Esophagus squamous epithelium (tissue), 5 donors: Measurements from ENCODE around the gene LDLRAD3. TPM values are rescaled to one million over a fixed set of nuclear protein-coding genes. Genes with fewer than 3 reads are reported as not detected.

Experiments used
- DNase-seq: peaks from one replicate; lab custom pipeline; 2025; lab: John Stamatoyannopoulos, UW
- H3K27ac ChIP-seq, 4 donors: fragments of 200-600 bp; sonication (generic); one replicate each; pipeline ENCODE4 v1.5.1; 2016 to 2019; ENCODE audit warnings: mild to moderate bottlenecking in 1 of 4
- H3K27me3 ChIP-seq, 4 donors: fragments of 200-600 bp; sonication (generic); 1 replicate in 3 of 4; 2 replicates in 1 of 4; pipeline versions ENCODE4 v1.5.1 to v1.6.0; 2017 to 2021; ENCODE audit warnings: antibody characterized with exemption in 1 of 4
- H3K36me3 ChIP-seq, 3 donors: fragments of 200-600 bp; sonication (generic); one replicate each; pipeline ENCODE4 v1.5.1; 2016 to 2019
- H3K4me1 ChIP-seq, 3 donors: fragments of 200-600 bp; sonication (generic); one replicate each; pipeline ENCODE4 v1.5.1; 2017 to 2019
- H3K4me3 ChIP-seq, 4 donors: fragments of 200-600 bp; sonication (generic); 1 replicate in 3 of 4; 2 replicates in 1 of 4; pipeline ENCODE4 v1.5.1; 2016 to 2019; ENCODE audit warnings: mild to moderate bottlenecking in 2 of 4, moderate library complexity in 1 of 4
- H3K9me3 ChIP-seq, 3 donors: fragments of 200-600 bp; sonication (generic); one replicate each; pipeline ENCODE4 v1.5.1; 2016 to 2019
- POLR2A ChIP-seq, 4 donors: fragments of 450-650 bp; IDR thresholded peaks; one replicate each; pipeline ENCODE4 v1.6.1; 2017; ENCODE audit warnings: antibody characterized with exemption in 4 of 4, mild to moderate bottlenecking in 4 of 4, moderate library complexity in 3 of 4
- WGBS, 2 donors: methylation state at CpG; one replicate each; pipeline ENCODE4 v1.1.5; 2018; 5-methylcytosine and 5-hydroxymethylcytosine counted together
- intact Hi-C: fragments of 100-400 bp; cut with DNase I; formaldehyde crosslinking; loops from one replicate; pipeline ENCODE4 v1.15.0; 2022
- total RNA-seq, 4 donors: library from RNA; depleted of rRNA; stranded (reverse); fragments of >200 nt; gene quantifications; one replicate each; pipeline ENCODE4 v1.1.0, GENCODE V29; 2016
- TF ChIP-seq, protein P1 (sequence below), 6 experiments: fragments of 450-650 bp in 4 of 6; fragments of 200-600 bp in 2 of 6; sonication (generic) in 2 of 6; IDR thresholded peaks; one replicate each; pipeline ENCODE4 v1.5.1; 2016 to 2019; ENCODE audit warnings: antibody characterized with exemption in 6 of 6, mild to moderate bottlenecking in 4 of 6, moderate library complexity in 4 of 6
- donor health status: DM: yes; HTN: yes; CAD: no.

The LDLRAD3 gene
- total RNA-seq, 4 donors from 2014 or later: 5.0 to 16.8 (median 8.2) TPM

GRCh38 chr11:36030731-36031281 lies 86.9 kb downstream of the LDLRAD3 start:
- peaks cover 0 to 19% (median 0%) of the 10 kb centered on the region in 3 donors for H3K4me1 ChIP-seq
- TF ChIP-seq, protein P1, sequence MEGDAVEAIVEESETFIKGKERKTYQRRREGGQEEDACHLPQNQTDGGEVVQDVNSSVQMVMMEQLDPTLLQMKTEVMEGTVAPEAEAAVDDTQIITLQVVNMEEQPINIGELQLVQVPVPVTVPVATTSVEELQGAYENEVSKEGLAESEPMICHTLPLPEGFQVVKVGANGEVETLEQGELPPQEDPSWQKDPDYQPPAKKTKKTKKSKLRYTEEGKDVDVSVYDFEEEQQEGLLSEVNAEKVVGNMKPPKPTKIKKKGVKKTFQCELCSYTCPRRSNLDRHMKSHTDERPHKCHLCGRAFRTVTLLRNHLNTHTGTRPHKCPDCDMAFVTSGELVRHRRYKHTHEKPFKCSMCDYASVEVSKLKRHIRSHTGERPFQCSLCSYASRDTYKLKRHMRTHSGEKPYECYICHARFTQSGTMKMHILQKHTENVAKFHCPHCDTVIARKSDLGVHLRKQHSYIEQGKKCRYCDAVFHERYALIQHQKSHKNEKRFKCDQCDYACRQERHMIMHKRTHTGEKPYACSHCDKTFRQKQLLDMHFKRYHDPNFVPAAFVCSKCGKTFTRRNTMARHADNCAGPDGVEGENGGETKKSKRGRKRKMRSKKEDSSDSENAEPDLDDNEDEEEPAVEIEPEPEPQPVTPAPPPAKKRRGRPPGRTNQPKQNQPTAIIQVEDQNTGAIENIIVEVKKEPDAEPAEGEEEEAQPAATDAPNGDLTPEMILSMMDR (IDR thresholded peaks at IDR 0.05): no peak
- no peak for TF ChIP-seq POLR2A (IDR thresholded peaks at IDR 0.05)
- peaks cover 0 to 4% (median 0%) of the 10 kb centered on the region in 3 donors for H3K36me3 ChIP-seq
- H3K4me3 ChIP-seq: no peak overlapping the region
- WGBS, 2 donors: 19 to 30% methylated on average over 1 of the region's 1 CpG
- DNase-seq: no peak
- intact Hi-C loops: no loop called here
- no peak overlapping the region for H3K27ac ChIP-seq
- H3K9me3 ChIP-seq: no peaks in the 10 kb centered on the region
- H3K27me3 ChIP-seq: no peaks in the 10 kb centered on the region

DNA sequence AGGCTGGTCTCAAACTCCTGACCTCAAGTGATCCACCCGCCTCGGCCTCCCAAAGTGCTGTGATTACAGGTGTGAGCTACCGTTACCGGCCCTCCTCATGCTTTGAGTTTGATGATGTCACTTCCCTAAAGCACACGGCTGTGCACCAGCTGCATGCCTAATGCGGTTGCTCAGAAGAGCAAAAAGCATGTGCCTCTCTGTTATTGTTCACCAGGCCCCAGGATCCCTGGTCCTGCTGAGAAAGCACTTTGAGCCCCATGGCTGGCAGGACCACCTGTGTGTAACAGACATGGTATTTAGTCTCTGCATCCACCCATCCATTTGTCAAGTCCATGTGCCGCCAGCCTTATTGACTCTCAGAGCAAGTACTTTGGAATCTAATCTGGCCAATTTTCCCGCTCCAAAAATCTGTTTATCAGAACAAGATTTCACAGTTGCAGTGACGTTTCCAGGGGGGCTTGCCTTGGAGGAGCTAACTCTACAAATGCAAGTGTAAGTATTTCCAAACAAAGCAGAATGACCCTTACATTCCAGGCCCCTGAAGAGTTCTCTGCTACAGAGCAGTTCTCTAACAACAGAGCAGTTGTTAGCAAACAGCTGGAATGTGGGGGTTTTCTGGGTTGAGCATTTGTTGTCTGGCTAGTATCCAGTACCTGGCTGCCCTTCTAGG lies 89.4 kb downstream of the LDLRAD3 start:
- peaks cover 0 to 29% (median 0%) of the 10 kb centered on the region in 3 donors for H3K4me1 ChIP-seq
- H3K9me3 ChIP-seq: no peaks in the 10 kb centered on the region
- WGBS, 2 donors: 77 to 88% methylated on average over 3 to 8 of the region's 9 CpGs
- peaks cover 0 to 7% (median 0%) of the 10 kb centered on the region in 3 donors for H3K36me3 ChIP-seq
- H3K4me3 ChIP-seq: no peak overlapping the region
- no peak for TF ChIP-seq POLR2A (IDR thresholded peaks at IDR 0.05)
- TF ChIP-seq, protein P1 (IDR thresholded peaks at IDR 0.05): no peak
- H3K27me3 ChIP-seq: no peaks in the 10 kb centered on the region
- DNase-seq: no peak
- H3K27ac ChIP-seq: no peak overlapping the region
- intact Hi-C loops: no loop called here

GRCh38 chr11:36033936-36034335 lies 90.1 kb downstream of the LDLRAD3 start:
- no peak for DNase-seq
- intact Hi-C loops: no loop called here
- Histone ChIP-seq H3K4me1 (peaks cover 0 to 34% (median 0%) of the 10 kb centered on the region in 3 donors), H3K36me3 (peaks cover 0 to 7% (median 0%) of the 10 kb centered on the region in 3 donors), H3K27ac (no peak overlapping the region), H3K4me3 (no peak overlapping the region), H3K27me3 (no peaks in the 10 kb centered on the region), H3K9me3 (no peaks in the 10 kb centered on the region)
- WGBS, 2 donors: 80 to 87% methylated on average over 2 of the region's 2 CpGs
- TF ChIP-seq, protein P1 (IDR thresholded peaks at IDR 0.05): no peak
- TF ChIP-seq POLR2A (IDR thresholded peaks at IDR 0.05): no peak

GRCh38 chr11:36034551-36035331 lies 90.9 kb downstream of the LDLRAD3 start:
- H3K9me3 ChIP-seq: no peaks in the 10 kb centered on the region
- no peak for DNase-seq
- 94 to 96% methylated on average over 11 of the region's 11 CpGs for WGBS, 2 donors
- H3K4me3 ChIP-seq: no peak overlapping the region
- no peaks in the 10 kb centered on the region for H3K27me3 ChIP-seq
- H3K4me1 ChIP-seq: peaks cover 0 to 34% (median 0%) of the 10 kb centered on the region in 3 donors
- no peak overlapping the region for H3K27ac ChIP-seq
- H3K36me3 ChIP-seq: peaks cover 0 to 7% (median 0%) of the 10 kb centered on the region in 3 donors
- TF ChIP-seq, protein P1 (IDR thresholded peaks at IDR 0.05): no peak
- TF ChIP-seq POLR2A (IDR thresholded peaks at IDR 0.05): no peak
- intact Hi-C loops: loop anchor here (5.0 kb wide), 1 partner anchor 302 kb away; no protein-coding TSS in a partner anchor
